Activated CD4-positive, alpha-beta T cell treated with anti-CD3 and anti-CD28 coated beads, Interleukin-2, amount 10 ng/mL, durations not matched to agents 24 days and 14 days (primary cell): Measurements from ENCODE around the gene RANGAP1. TPM values are rescaled to one million over a fixed set of nuclear protein-coding genes. Genes with fewer than 3 reads are reported as not detected.

Source experiments
- DNase-seq: peaks from one replicate; pipeline ENCODE4 v3.0.0; 2022
- H3K27ac Mint-ChIP-seq: one replicate; pipeline ENCODE4 v1.8.0; 2022; ENCODE audit warnings: mild to moderate bottlenecking, mixed read lengths
- H3K27me3 Mint-ChIP-seq: one replicate; pipeline ENCODE4 v1.8.0; 2022; ENCODE audit warnings: mixed read lengths
- H3K36me3 Mint-ChIP-seq: one replicate; pipeline ENCODE4 v1.8.0; 2022; ENCODE audit warnings: low read depth, mild to moderate bottlenecking, mixed read lengths
- H3K4me1 Mint-ChIP-seq: one replicate; pipeline ENCODE4 v1.8.0; 2021; ENCODE audit warnings: mixed read lengths
- H3K4me3 Mint-ChIP-seq: one replicate; pipeline ENCODE4 v1.8.0; 2022; ENCODE audit warnings: mild to moderate bottlenecking, moderate library complexity, mixed read lengths
- H3K9me3 Mint-ChIP-seq: one replicate; pipeline ENCODE4 v1.8.0; 2021; ENCODE audit warnings: mixed read lengths
- intact Hi-C: fragments of 100-400 bp; cut with micrococcal nuclease; formaldehyde crosslinking; loops from one replicate; pipeline ENCODE4 v1.15.1; 2023
- total RNA-seq: library from RNA; stranded (reverse); gene quantifications from 2 replicates; pipeline ENCODE4 v1.2.3, GENCODE V29; 2022

Gene RANGAP1
- total RNA-seq, 1 donor from 2014 or later, result 185 TPM

DNA sequence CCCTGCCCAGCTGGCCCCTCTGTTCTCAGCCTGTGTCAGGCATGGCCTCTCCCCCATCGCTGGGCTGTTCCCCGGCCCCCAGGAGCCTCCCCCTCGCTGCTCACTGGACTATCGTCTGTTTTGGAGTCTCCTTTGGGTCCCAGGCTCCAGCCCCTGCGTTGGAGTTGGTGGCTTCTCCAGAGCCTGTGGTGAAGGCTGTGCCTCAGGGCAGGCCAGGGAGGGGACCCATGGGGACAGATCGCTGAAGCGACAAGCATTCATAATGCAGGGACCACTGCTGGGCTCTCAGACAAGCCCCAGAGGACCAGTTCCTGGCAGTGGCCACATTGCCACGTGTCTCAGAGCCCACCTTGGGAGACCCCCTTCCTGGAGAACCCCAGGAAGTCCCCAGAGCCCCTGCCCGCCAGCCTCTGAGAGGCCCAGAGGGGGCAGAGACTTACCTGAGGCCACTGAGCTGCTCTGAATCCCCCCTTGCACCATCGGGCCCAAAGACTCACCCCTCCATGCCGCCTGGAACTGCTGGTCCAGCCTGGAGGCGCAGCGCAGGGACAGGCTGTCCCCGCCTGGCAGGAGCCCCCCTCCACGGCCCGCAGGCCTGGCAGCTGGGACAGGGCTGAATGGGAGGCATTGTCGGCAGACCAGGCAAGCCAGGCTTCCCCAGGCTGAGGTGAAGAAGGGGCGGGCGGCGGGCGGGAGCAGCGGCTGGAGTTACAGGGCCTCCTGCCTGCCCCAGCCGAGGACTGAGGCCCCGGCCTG, 45.4 kb downstream of the RANGAP1 start, which contains the start of gene CHADL:
CHADL (minus strand) TSS at position 555 of the 756 bp plus-strand sequence; CDS start at position 505, 50 bp downstream.
- Mint-ChIP-seq H3K4me1 (peaks cover 5% of the 10 kb centered on the region), H3K27ac (no peak within 1 kb of the TSS), H3K36me3 (peaks cover 6% of the 10 kb centered on the region), H3K9me3 (no peaks in the 10 kb centered on the region), H3K4me3 (no peak within 1 kb of the TSS), H3K27me3 (peaks cover 2% of the 10 kb centered on the region)
- intact Hi-C loops, result no loop called here
- DNase-seq, result no peak

DNA sequence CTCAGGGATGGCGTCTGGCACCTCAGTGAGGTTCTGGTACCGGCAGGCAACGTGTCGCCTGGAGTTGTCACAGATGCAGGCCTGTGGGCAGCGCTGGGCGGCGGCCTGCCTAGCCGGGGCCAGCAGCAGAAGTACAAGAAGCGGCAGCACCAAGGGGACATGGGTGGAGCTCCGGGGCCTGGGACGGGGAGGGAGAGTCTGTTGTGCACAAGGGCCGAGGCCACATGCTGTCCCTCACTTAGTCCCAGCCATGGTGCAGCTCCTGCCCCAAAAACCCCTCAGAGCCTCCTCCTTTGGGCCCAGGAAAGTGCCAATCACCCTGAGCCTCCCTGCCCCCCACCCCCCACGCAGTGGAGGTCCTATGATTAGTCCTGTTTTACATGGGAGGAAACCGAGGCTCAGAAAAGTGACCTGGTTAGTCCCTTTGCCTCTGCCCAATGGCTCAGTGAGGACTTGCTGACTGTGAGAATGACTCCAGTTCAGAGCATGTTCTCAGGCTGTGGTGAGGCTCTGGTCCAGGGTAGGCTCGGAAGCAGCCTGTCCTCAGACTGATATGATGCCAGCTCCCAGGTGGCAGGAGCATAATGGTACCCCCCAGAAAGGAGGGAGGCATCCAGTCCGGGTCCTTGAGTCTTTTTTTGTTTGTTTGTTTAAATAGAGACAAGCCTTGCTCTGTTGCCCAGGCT, 46.4 kb downstream of the RANGAP1 start:
- Mint-ChIP-seq H3K4me3 (peak overlapping the region; percentile 77), H3K9me3 (no peaks in the 10 kb centered on the region), H3K36me3 (no peaks in the 10 kb centered on the region), H3K4me1 (peaks cover 5% of the 10 kb centered on the region), H3K27me3 (peaks cover 2% of the 10 kb centered on the region), H3K27ac (no peak overlapping the region)
- intact Hi-C loops, result no loop called here
- DNase-seq, result no peak

GRCh38 chr22:41238570-41239442, 47.2 kb downstream of the RANGAP1 start:
- peaks cover 2% of the 10 kb centered on the region for H3K27me3 Mint-ChIP-seq
- intact Hi-C loops, result no loop called here
- H3K9me3 Mint-ChIP-seq, result no peaks in the 10 kb centered on the region
- H3K4me1 Mint-ChIP-seq, result peaks cover 5% of the 10 kb centered on the region
- no peak for DNase-seq
- peak overlapping the region; percentile 77 for H3K4me3 Mint-ChIP-seq
- H3K36me3 Mint-ChIP-seq, result no peaks in the 10 kb centered on the region
- H3K27ac Mint-ChIP-seq, result peak overlapping the region; percentile 11

GRCh38 chr22:41237707-41238569, 48.0 kb downstream of the RANGAP1 start:
- intact Hi-C loops, result loop anchor here (2.0 kb wide), 1 partner anchor 315 kb away; no protein-coding TSS in a partner anchor
- no peaks in the 10 kb centered on the region for H3K36me3 Mint-ChIP-seq
- peaks cover 2% of the 10 kb centered on the region for H3K27me3 Mint-ChIP-seq
- H3K27ac Mint-ChIP-seq, result no peak overlapping the region
- H3K9me3 Mint-ChIP-seq, result no peaks in the 10 kb centered on the region
- DNase-seq, result peak; percentile 95
- peaks cover 5% of the 10 kb centered on the region for H3K4me1 Mint-ChIP-seq
- peak overlapping the region; percentile 76 for H3K4me3 Mint-ChIP-seq

GRCh38 chr22:41237036-41237706, 48.8 kb downstream of the RANGAP1 start:
- intact Hi-C loops, result loop anchor here (2.0 kb wide), 1 partner anchor 314 kb away; no protein-coding TSS in a partner anchor
- no peaks in the 10 kb centered on the region for H3K9me3 Mint-ChIP-seq
- peaks cover 2% of the 10 kb centered on the region for H3K27me3 Mint-ChIP-seq
- H3K4me1 Mint-ChIP-seq, result peaks cover 5% of the 10 kb centered on the region
- H3K4me3 Mint-ChIP-seq, result peak overlapping the region; percentile 76
- H3K36me3 Mint-ChIP-seq, result no peaks in the 10 kb centered on the region
- no peak overlapping the region for H3K27ac Mint-ChIP-seq
- DNase-seq, result no peak

DNA sequence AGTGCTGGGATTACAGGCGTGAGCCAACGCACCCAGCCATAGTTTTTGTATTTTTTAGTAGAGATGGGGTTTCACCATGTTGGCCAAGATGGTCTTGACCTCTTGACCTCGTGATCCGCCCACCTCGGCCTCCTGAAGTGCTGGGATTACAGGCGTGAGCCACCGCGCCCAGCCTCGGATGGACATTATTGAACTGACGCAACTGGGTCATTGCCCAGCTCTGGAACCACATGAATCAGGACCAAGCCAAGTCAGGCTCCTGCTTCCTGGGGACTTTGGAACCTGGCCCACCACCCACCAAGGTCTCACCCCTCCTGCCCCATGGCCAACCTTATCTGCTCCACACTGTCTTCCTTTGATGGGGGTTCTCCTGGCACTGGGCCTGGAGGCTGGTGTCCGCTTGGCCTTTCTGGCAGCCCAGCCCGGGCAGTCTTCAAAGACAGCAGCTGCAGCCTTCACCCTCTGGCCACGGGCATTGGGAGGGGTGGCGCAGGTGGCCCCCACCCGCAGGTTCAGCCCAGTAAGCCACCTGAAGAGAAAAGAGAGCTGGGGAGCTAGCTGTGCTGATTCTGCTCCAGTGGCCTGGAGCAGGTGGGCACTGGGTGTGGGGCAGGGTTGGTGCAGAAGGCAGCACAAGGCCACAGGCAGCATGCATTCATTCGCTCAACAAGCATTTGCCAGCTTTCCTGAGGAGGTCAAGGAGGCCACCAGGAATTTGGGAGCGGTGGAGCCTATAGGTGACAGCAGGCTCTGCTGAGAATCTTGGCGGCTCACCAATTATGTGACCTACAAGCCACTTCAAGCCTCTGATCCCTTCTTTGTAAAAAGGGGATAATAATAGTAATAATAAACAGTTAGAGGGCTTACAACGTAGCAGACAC, 50.9 kb downstream of the RANGAP1 start:
- H3K36me3 Mint-ChIP-seq, result peaks cover 10% of the 10 kb centered on the region
- H3K9me3 Mint-ChIP-seq, result no peaks in the 10 kb centered on the region
- no peak overlapping the region for H3K27ac Mint-ChIP-seq
- DNase-seq, result no peak
- intact Hi-C loops, result no loop called here
- peaks cover 2% of the 10 kb centered on the region for H3K27me3 Mint-ChIP-seq
- H3K4me3 Mint-ChIP-seq, result no peak overlapping the region
- peaks cover 5% of the 10 kb centered on the region for H3K4me1 Mint-ChIP-seq

GRCh38 chr22:41231369-41231768, 54.6 kb downstream of the RANGAP1 start:
- H3K36me3 Mint-ChIP-seq, result peaks cover 21% of the 10 kb centered on the region
- no peaks in the 10 kb centered on the region for H3K27me3 Mint-ChIP-seq
- H3K4me1 Mint-ChIP-seq, result no peaks in the 10 kb centered on the region
- no peaks in the 10 kb centered on the region for H3K9me3 Mint-ChIP-seq
- intact Hi-C loops, result no loop called here
- no peak for DNase-seq
- H3K4me3 Mint-ChIP-seq, result no peak overlapping the region
- H3K27ac Mint-ChIP-seq, result no peak overlapping the region

DNA sequence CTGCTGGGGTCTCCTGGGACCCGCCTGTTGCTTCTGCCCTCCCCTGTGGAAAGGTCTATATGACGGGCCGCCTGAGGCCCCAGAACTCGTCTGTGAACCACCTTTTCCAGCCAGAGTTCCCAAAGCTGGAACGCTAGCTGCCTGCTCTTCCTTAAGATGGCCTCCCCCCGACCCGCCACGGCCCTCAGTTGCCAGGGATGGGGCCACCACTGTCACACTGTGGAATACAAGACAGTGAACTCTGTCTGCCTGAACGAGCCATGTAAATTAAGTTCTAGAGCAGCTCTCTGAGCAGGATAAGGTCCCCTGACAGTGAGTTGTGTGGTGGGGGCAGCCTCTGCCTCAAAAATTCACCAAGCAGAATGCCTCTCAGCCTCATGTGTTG, 55.6 kb downstream of the RANGAP1 start:
- no peaks in the 10 kb centered on the region for H3K27me3 Mint-ChIP-seq
- H3K4me3 Mint-ChIP-seq, result no peak overlapping the region
- no peak for DNase-seq
- no peaks in the 10 kb centered on the region for H3K9me3 Mint-ChIP-seq
- no peaks in the 10 kb centered on the region for H3K4me1 Mint-ChIP-seq
- H3K36me3 Mint-ChIP-seq, result peaks cover 22% of the 10 kb centered on the region
- intact Hi-C loops, result no loop called here
- H3K27ac Mint-ChIP-seq, result no peak overlapping the region

GRCh38 chr22:41229730-41230400, 56.1 kb downstream of the RANGAP1 start:
- Mint-ChIP-seq H3K27me3 (no peaks in the 10 kb centered on the region), H3K9me3 (no peaks in the 10 kb centered on the region), H3K36me3 (peaks cover 25% of the 10 kb centered on the region), H3K4me3 (no peak overlapping the region), H3K27ac (no peak overlapping the region), H3K4me1 (no peaks in the 10 kb centered on the region)
- intact Hi-C loops, result no loop called here
- DNase-seq, result no peak

GRCh38 chr22:41229215-41229614, 56.8 kb downstream of the RANGAP1 start:
- intact Hi-C loops, result no loop called here
- Mint-ChIP-seq H3K4me3 (no peak overlapping the region), H3K36me3 (peaks cover 30% of the 10 kb centered on the region), H3K27me3 (no peaks in the 10 kb centered on the region), H3K9me3 (no peaks in the 10 kb centered on the region), H3K27ac (no peak overlapping the region), H3K4me1 (no peaks in the 10 kb centered on the region)
- DNase-seq, result no peak

GRCh38 chr22:41226723-41227655, 59.0 kb downstream of the RANGAP1 start:
- Mint-ChIP-seq H3K4me3 (no peak overlapping the region), H3K9me3 (no peaks in the 10 kb centered on the region), H3K4me1 (no peaks in the 10 kb centered on the region), H3K36me3 (peaks cover 39% of the 10 kb centered on the region), H3K27ac (no peak overlapping the region), H3K27me3 (no peaks in the 10 kb centered on the region)
- no peak for DNase-seq
- intact Hi-C loops, result no loop called here
